ENCODE data around the gene PHLDA2.

The PHLDA2 gene

GRCh38 chr11:2892215-2892966 lies 36.8 kb downstream of the PHLDA2 start (continued):
- TF ChIP-seq ZNF133 (tag by site-specific recombination; IDR thresholded peaks at IDR 0.05) (no peak), ZNF768 (tag by site-specific recombination; IDR thresholded peaks at IDR 0.05) (no peak), ZNF112 (tag by site-specific recombination; IDR thresholded peaks at IDR 0.05) (no peak), ZNF221 (tag by site-specific recombination; IDR thresholded peaks at IDR 0.05; ENCODE audit: borderline replicate concordance) (no peak), ZNF654 (tag by site-specific recombination; IDR thresholded peaks at IDR 0.05; ENCODE audit: low read depth) (peak; percentile 52), CTCF (tag by site-specific recombination; IDR thresholded peaks at IDR 0.05) (peak; percentile 71), ZNF335 (tag by site-specific recombination; conservative IDR thresholded peaks at IDR 0.05) (no peak), PRDM2 (tag by site-specific recombination; IDR thresholded peaks at IDR 0.05; ENCODE audit: borderline replicate concordance) (no peak), GLIS2 (tag by site-specific recombination; IDR thresholded peaks at IDR 0.05) (peak; percentile 73), ZNF223 (tag by site-specific recombination; IDR thresholded peaks at IDR 0.05) (no peak), SP2 (tag by site-specific recombination; IDR thresholded peaks at IDR 0.05) (peak; percentile 55), PATZ1 (tag by site-specific recombination; IDR thresholded peaks at IDR 0.05) (peak; percentile 61), ZNF24 (tag by site-specific recombination; IDR thresholded peaks at IDR 0.05) (no peak), ZFP3 (tag by site-specific recombination; IDR thresholded peaks at IDR 0.05; ENCODE audit: low read depth) (no peak), BCL11B (tag by site-specific recombination; IDR thresholded peaks at IDR 0.05; ENCODE audit: low read depth) (no peak), ZFHX2 (tag by site-specific recombination; conservative IDR thresholded peaks at IDR 0.05) (peak; percentile 84), OSR2 (tag by site-specific recombination; IDR thresholded peaks at IDR 0.05) (no peak), ZNF626 (tag by site-specific recombination; IDR thresholded peaks at IDR 0.05) (no peak), ZNF423 (tag by site-specific recombination; IDR thresholded peaks at IDR 0.05) (0 out of 2 replicates have a peak, but pooled peaks have one; percentile 11), ZEB2 (tag by site-specific recombination; IDR thresholded peaks at IDR 0.05) (no peak), ZNF777 (tag by site-specific recombination; IDR thresholded peaks at IDR 0.05; ENCODE audit: borderline replicate concordance) (no peak), GLIS1 (tag by site-specific recombination; IDR thresholded peaks at IDR 0.05) (peak; percentile 59)
- TF ChIP-seq, protein P1, sequence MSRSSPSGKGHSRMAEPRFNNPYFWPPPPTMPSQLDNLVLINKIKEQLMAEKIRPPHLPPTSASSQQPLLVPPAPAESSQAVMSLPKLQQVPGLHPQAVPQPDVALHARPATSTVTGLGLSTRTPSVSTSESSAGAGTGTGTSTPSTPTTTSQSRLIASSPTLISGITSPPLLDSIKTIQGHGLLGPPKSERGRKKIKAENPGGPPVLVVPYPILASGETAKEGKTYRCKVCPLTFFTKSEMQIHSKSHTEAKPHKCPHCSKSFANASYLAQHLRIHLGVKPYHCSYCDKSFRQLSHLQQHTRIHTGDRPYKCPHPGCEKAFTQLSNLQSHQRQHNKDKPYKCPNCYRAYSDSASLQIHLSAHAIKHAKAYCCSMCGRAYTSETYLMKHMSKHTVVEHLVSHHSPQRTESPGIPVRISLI (tag by site-specific recombination; IDR thresholded peaks at IDR 0.05), result no peak
- TF ChIP-seq, protein P2, sequence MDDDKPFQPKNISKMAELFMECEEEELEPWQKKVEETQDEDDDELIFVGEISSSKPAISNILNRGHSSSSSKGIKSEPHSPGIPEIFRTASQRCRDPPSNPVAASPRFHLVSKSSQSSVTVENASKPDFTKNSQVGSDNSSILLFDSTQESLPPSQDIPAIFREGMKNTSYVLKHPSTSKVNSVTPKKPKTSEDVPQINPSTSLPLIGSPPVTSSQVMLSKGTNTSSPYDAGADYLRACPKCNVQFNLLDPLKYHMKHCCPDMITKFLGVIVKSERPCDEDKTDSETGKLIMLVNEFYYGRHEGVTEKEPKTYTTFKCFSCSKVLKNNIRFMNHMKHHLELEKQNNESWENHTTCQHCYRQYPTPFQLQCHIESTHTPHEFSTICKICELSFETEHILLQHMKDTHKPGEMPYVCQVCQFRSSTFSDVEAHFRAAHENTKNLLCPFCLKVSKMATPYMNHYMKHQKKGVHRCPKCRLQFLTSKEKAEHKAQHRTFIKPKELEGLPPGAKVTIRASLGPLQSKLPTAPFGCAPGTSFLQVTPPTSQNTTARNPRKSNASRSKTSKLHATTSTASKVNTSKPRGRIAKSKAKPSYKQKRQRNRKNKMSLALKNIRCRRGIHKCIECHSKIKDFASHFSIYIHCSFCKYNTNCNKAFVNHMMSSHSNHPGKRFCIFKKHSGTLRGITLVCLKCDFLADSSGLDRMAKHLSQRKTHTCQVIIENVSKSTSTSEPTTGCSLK (tag by site-specific recombination; IDR thresholded peaks at IDR 0.05), result no peak
